Tibial artery (tissue), 4 donors: ENCODE measurements around the gene IL15RA.

Source experiments
- DNase-seq, 2 donors: peaks; one replicate each; pipeline ENCODE4 v3.0.0-alpha.2; 2019
- H3K27ac ChIP-seq, 2 donors: fragments of 200-600 bp; sonication (generic) in 1 of 2; 1 replicate in 1 of 2; 2 replicates in 1 of 2; pipeline ENCODE4 v1.5.1; 2018 to 2019; ENCODE audit warnings: mild to moderate bottlenecking in 1 of 2
- H3K27me3 ChIP-seq, 2 donors: fragments of 200-600 bp; sonication (generic) in 1 of 2; one replicate each; pipeline versions ENCODE4 v1.5.1 to v1.6.0; 2016 to 2019
- H3K36me3 ChIP-seq, 3 donors: fragments of 200-600 bp; sonication (generic) in 2 of 3; one replicate each; pipeline ENCODE4 v1.5.1; 2016 to 2019; ENCODE audit warnings: mild to moderate bottlenecking in 2 of 3
- H3K4me1 ChIP-seq, 4 donors: fragments of 200-600 bp; sonication (generic) in 2 of 4; 1 replicate in 3 of 4; 2 replicates in 1 of 4; pipeline ENCODE4 v1.5.1; 2016 to 2019
- H3K4me3 ChIP-seq, 2 donors: fragments of 200-600 bp; sonication (generic) in 1 of 2; 1 replicate in 1 of 2; 2 replicates in 1 of 2; pipeline ENCODE4 v1.5.1; 2018 to 2019; ENCODE audit warnings: mild to moderate bottlenecking in 2 of 2
- H3K9me3 ChIP-seq, 3 donors: fragments of 200-600 bp; sonication (generic) in 1 of 3; one replicate each; pipeline ENCODE4 v1.5.1; 2016 to 2019
- CTCF ChIP-seq, 2 experiments: fragments of 200-600 bp in 1 of 2; fragments of 450-650 bp in 1 of 2; IDR thresholded peaks; one replicate each; pipeline ENCODE4 v1.5.1; 2017 to 2019; ENCODE audit warnings: antibody characterized with exemption in 2 of 2, mild to moderate bottlenecking in 1 of 2, moderate library complexity in 1 of 2
- intact Hi-C: fragments of 100-400 bp; cut with DNase I; formaldehyde crosslinking; loops from one replicate; pipeline ENCODE4 v1.15.0; 2023; ENCODE audit warnings: low total_unique reads

IL15RA gene

GRCh38 chr10:6009961-6010360 is 32.6 kb upstream of the IL15RA start:
- TF ChIP-seq CTCF (IDR thresholded peaks at IDR 0.05) = no peak
- no peak overlapping the region for H3K27ac ChIP-seq
- intact Hi-C loops = no loop called here

GRCh38 chr10:6009150-6009549 is 31.8 kb upstream of the IL15RA start:
- no peak for DNase-seq
- intact Hi-C loops = no loop called here
- no peaks in the 10 kb centered on the region for H3K27me3 ChIP-seq
- H3K9me3 ChIP-seq = peaks cover 0 to 8% (median 2%) of the 10 kb centered on the region in 3 donors
- H3K36me3 ChIP-seq = no peaks in the 10 kb centered on the region
- H3K4me1 ChIP-seq = peaks cover 0 to 3% (median 0%) of the 10 kb centered on the region in 4 donors
- H3K27ac ChIP-seq = no peak overlapping the region
- H3K4me3 ChIP-seq = peak overlapping the region; percentile 31 to 37
- TF ChIP-seq CTCF (IDR thresholded peaks at IDR 0.05) = no peak

More at GRCh38 chr10:6009961-6010360, 32.6 kb upstream of the IL15RA start:
- Histone ChIP-seq H3K36me3 (no peaks in the 10 kb centered on the region), H3K4me1 (peaks cover 0 to 3% (median 0%) of the 10 kb centered on the region in 4 donors), H3K9me3 (peaks cover 0 to 8% (median 2%) of the 10 kb centered on the region in 3 donors), H3K4me3 (no peak overlapping the region), H3K27me3 (no peaks in the 10 kb centered on the region)
- no peak for DNase-seq

- TF ChIP-seq CTCF (IDR thresholded peaks at IDR 0.05) = no peak
- H3K4me1 ChIP-seq = no peaks in the 10 kb centered on the region
- peak overlapping the region; percentile 31 to 37 for H3K4me3 ChIP-seq
- H3K9me3 ChIP-seq = peaks cover 0 to 8% (median 2%) of the 10 kb centered on the region in 3 donors
- no peaks in the 10 kb centered on the region for H3K36me3 ChIP-seq
- intact Hi-C loops = no loop called here
- H3K27ac ChIP-seq = no peak overlapping the region
- no peaks in the 10 kb centered on the region for H3K27me3 ChIP-seq
- no peak for DNase-seq
These were observed 31.3 kb upstream of the IL15RA start for GRCh38 chr10:6008497-6009142.

GRCh38 chr10:6006991-6007390 is 29.6 kb upstream of the IL15RA start:
- Histone ChIP-seq H3K27ac (no peak overlapping the region), H3K36me3 (no peaks in the 10 kb centered on the region), H3K4me1 (no peaks in the 10 kb centered on the region), H3K27me3 (no peaks in the 10 kb centered on the region), H3K9me3 (peaks cover 0 to 8% (median 2%) of the 10 kb centered on the region in 3 donors), H3K4me3 (no peak overlapping the region)
- no peak for TF ChIP-seq CTCF (IDR thresholded peaks at IDR 0.05)
- intact Hi-C loops = no loop called here
- no peak for DNase-seq

GRCh38 chr10:6006546-6006945 is 29.2 kb upstream of the IL15RA start:
- intact Hi-C loops = no loop called here
- H3K27me3 ChIP-seq = no peaks in the 10 kb centered on the region
- no peak overlapping the region for H3K27ac ChIP-seq

More at GRCh38 chr10:6006546-6006945, 29.2 kb upstream of the IL15RA start:
- peaks cover 0 to 8% (median 2%) of the 10 kb centered on the region in 3 donors for H3K9me3 ChIP-seq
- no peaks in the 10 kb centered on the region for H3K4me1 ChIP-seq
- no peak overlapping the region for H3K4me3 ChIP-seq
- H3K36me3 ChIP-seq = no peaks in the 10 kb centered on the region
- DNase-seq = no peak
- TF ChIP-seq CTCF (IDR thresholded peaks at IDR 0.05) = no peak
